GM19463 (cell line): ENCODE data around the gene TGIF1.
"Not testable (repeated sequence)": the region's sequence is repeated elsewhere in the genome, so short reads cannot be mapped to it uniquely, and the experiment has no call there.

Experiments
- ATAC-seq: cut with Tn5 transposase; IDR thresholded peaks from one replicate; pipeline ENCODE4 v1.9.1; 2021; ENCODE audit warnings: mild to moderate bottlenecking, moderate library complexity; ENCODE audit not compliant: unreplicated experiment

The TGIF1 gene

DNA sequence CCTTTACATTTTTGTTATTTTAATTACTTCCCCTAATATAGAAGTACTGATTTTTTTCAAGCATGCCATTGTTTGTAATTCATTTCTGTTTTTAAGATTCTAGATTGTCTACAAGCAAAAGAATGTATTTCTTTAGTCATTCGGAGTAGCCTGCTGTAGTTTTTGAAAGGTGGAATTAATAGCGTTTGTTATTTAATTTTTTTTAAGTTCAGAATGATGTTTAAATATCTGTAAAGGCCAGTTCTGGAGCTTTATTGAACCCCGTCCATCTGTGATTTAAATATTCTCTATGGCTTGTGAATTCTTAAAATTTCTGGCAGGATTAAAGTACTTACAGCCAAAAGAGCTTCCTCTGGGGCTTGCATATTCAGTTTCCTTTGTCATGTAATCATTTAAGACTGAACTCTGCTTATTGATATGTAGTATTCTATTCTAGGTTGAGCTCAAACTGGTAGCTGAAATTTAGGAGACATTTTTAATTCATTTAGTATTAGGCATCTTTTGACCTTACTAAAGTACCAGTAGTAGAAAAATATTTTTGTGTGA lies 5.2 kb downstream of the TGIF1 start:
- no peak for ATAC-seq

DNA sequence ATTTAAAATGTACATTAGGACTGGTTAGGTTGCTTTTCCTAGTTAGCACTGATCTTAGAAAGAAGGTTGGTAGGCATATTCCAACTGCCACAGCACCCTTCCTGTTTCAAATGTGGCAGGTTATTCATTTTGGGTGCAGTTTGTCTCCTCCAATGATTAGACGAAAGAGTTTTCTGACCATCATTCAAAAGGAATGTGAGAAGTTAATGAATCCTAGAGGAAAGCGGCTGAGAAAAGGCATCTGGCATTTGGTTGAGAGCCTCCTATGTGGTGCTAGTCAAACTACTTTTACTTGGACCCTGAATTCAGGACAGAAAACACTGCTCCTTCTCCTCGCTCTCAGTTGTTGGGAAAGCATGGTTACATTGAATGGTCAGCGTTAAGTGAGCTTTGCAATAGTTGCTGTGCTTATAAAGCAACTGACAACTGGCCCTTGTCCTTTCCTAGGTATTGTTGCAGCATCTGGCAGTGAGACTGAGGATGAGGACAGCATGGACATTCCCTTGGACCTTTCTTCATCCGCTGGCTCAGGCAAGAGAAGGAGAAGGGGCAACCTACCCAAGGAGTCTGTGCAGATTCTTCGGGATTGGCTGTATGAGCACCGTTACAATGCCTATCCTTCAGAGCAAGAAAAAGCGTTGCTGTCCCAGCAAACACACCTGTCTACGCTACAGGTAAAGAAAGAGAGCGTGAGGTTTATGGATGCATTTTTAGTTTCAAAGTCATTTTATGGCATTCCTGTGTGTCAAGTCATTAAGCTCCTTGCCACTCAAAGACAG lies 6.1 kb downstream of the TGIF1 start:
- no peak for ATAC-seq

DNA sequence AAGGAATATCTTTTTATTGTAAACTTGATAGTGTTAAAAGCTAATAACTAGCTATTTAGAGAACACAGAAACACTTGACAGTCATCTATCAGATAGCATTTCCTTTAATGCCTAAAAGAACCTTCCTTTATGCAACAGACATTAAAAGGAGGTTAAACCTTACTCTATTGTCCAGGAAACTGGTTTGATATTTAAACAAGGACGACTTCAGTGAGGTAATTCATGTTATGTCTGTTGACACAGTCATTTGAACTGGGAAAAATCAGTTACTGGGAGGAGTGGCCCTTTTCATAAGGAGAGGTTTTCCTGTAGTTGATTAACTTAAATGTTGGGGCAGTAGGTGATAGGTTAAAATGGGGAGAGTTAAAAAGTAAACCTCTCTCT lies 6.7 kb downstream of the TGIF1 start:
- ATAC-seq, result no peak

DNA sequence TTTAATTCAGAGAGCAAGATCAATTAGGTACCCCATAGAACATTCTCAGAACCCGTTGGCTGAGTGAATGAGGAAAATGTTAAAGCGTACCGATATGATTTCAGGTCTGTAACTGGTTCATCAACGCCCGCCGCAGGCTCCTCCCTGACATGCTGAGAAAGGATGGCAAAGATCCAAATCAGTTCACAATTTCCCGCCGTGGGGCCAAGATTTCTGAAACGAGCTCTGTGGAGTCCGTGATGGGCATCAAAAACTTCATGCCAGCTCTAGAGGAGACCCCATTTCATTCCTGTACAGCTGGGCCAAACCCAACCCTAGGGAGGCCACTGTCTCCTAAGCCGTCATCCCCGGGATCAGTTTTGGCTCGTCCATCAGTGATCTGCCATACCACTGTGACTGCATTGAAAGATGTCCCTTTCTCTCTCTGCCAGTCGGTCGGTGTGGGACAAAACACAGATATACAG lies 7.3 kb downstream of the TGIF1 start:
- no peak for ATAC-seq

DNA sequence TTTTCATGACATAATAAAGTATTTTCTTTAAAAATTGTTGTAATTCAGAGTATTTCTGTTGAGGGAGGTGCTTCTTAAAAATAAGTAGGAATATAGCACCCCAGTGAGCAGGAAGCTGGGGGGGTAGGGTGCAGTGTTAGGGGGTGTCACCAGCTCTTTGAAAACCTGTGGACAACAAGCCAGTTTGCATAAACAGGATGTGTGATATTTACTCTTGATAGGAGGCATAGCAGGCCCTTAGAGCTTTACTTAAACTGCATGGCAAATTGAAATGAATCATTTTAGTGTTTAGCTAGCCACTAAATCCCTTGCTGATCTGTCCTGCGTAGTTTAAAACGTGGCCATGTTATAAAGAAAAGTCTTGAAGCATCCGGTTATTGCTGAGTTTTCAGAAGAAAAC lies 8.4 kb downstream of the TGIF1 start:
- ATAC-seq, result no peak

DNA sequence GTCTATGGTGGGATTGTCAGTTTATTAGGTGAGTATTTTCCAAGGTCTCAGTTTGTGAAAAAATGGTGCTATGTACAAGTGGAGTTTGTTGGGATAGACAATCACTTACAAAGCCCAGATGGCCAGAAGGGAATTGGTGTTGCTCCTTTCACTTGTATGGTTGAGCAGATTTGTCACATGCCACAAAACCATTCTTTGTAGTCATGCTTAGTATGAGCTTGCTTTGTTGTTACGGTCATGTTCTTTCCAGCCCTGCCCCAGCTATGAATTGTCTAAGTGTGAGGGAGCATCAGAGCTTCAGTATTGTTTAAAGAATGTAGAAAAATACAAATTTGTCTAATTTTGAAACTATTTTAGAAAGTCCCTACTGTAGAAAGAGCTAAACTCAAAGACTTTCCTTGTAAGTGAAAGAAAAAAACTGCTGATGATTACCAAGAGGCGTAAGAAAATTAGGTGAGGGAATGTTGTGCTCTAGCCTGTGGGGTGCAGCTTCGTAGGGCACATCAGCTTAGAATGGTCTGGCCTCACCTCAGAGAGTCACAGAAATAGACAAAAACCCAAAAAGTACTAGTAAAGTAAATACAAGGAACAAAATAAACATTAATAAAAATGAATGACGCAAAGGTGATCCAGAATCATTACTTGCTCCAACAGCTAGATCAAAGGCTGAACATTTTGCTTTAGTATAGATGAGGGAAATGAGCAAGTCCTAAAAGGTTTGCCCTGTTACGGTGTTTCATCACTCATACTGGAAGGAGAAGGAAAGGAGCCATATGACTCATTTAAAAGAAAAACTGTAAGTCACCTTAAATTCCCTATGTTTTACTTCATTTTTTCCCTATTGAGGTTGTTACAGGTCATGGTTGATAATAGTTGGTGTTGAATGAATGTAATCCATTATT lies 9.2 kb downstream of the TGIF1 start:
- ATAC-seq, result peak; percentile 67

DNA sequence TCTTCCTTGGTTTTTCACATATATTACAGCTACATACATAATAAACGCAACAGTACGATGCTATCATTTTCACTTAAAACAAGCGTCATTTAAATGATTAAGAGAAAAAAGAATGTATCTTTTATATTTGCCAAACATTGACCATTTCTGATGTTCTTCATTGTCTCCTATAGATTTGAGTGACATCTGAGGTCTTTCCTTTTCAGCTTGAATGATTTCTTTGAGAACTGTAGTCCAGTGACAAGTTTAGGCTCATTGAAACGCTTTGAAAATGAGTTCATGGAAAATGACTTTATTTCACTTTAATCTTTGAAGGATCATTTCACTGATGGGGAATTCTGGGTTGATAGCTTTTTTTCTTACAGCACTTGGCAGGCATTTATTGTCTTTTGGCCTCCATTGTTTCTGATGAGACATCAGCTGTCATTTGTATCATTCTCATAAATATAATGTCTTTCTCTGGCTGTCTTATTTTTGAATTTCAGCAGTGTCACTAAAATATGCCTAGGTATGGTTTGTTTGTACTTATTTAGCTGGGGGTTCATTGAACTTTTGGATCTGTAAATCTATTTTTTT lies 10.9 kb downstream of the TGIF1 start:
- ATAC-seq, result no peak

DNA sequence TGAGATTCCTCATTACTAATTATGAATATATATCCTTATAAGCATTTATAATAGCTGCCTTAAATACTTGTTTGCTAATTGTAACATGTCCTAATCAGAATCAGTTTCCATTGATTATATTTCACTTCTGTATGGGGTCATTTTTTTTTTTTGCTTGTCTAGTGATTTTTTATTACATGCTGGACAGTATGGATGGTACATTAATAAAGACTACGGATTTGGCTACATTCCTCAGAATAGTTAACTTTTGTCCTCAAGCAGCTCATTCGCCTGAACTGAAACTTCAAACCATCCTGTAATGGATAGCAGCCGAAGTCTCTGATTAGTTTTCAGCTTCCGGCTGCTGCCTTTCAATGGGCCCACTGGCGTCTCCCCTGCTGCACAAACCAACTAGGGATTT lies 11.7 kb downstream of the TGIF1 start:
- no peak for ATAC-seq

DNA sequence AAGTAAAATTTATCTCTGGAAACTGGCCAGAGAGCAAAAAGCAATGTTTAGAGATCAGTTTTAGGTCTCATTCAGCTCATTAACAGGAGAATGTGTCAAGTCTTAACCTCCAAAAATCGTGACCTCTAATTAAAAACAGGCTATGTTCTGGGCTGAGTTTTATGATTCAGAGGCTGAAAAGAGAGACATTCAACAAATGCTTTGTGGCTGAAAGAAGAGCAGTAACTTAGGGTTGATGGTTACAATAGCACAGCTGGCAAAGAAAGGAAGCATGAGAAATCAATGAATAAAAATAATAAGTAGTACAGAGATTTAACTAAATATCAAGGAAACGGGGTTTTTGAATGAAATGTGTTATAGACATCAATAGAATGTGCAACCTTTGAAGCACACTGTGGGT lies 13.1 kb downstream of the TGIF1 start:
- ATAC-seq, result no peak

DNA sequence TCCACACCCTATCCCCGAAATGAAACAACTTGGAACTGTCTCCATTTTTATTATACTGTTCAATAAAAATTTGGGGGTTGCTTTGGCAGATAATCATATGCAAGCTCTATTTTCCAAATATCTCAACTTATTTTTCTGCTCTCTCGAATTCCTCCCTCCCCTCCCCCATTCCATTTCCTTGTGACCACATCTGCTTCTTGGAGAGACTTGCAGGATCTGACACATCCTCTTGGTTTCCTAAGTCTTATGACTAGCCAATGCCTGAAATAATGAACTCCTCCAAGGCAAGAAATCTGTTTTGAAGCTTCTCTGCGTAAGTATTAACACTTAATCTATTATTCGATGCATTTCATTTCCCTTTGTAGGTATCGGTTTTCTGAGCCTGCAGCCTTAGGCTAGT lies 16.1 kb downstream of the TGIF1 start:
- ATAC-seq, result no peak

DNA sequence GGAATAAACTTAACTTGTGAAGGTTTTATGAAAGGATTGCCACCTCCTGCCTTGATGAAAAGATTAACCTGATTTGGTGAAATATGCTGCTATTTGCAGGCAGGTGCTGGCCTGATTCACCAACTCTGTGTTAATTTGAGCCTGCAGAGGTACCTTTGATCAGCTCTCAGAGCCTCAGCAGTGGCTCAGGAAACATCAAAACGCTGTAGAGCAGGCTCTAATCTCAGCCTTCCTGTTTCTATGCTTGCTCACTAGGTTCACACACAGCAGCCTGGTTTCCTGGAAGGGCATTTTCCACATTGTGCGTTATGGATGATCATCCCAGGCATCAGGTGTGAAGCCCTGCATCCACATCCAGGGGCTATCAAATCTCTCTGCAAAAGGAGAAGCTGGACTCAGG lies 16.9 kb downstream of the TGIF1 start:
- ATAC-seq, result no peak

DNA sequence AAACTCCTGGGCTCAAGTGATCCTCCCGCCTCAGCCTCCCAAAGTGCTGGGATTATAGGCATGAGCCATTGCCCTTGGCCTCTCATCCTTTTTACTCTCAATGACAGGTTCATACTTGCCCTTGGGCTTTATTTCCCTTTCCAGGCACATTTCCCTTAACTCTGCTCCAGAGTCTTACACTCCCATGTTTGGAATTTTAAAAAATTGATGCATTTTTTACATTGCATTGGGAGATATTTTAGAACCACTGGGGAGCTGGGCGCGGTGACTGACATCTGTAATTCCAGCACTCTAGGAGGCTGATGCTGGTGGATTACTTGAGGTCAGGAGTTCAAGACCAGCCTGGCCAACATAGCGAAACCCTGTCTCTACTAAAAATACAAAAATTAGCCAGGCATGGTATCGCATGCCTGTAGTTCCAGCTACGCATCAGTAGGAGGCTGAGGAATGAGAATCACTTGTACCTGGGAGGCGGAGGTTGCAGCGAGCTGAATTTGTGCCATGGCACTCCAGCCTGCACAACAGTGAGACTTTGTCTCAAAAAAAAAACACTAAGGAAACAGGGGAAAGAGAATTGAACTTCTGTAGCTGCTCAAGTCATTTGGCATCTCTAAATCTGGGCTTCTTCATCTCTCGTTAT lies 18.2 kb downstream of the TGIF1 start:
- no peak for ATAC-seq

DNA sequence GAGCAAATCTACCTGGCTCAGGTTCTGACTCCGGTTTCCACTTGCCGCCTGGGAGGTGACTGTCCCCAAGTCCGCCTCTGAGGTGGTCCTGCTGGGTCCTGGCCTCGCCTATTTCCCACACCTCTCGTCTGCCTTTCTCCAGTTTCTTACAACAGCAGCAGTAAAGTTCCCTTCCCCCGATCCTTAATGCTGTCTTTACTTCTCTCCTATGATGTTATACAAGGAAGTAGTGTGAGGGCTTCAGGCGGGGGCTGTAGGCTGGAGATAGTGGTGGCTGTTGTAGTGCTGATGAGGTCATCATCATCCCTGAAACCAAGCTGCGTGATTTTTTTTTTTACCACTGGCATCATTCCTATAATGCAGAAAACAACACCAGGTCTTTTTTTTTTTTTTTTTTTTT lies 18.9 kb downstream of the TGIF1 start:
- ATAC-seq, result no peak

DNA sequence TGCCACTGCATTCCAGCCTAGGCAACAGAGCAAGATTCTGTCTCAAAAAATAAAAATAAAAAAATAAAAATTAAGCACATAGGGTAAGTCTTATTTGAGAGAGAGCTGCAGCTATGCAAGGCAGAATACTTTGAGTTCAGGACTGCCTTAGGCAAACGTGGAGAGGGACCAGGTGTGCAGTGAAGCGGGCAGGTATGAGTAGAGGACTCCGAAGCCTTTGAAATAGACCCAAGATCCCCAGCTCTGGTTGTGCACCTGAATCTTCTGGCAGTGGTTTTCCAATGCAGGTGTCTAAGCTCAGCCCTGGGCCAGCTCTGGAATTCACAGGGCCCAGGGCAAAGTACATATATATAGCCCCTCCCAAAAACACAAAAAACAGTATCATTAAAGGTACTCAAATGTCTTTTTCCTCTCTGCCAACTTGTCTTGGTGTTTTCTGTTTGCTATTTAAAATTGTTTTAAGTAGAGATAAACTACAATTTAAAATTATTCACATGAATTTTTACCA lies 21.2 kb downstream of the TGIF1 start:
- no peak for ATAC-seq

DNA sequence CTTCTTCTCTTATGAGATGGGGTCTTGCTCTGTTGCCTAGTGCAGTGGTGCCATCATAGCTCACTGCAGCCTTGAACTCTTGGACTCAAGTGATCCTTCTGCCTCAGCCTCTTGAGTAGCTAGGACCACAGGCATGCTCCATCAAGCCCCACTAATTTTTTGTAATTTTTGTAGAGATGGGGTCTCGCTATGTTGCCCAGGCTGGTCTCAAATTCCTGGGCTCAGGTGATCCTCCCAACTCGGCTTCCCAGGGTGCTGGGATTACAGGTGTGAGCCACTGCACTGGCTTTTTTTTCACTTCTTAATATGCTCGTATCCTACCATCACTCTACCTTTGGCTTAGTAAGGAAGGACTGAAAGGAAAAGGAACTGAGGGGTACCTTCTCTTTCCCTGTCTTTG lies 22.1 kb downstream of the TGIF1 start:
- not testable (repeated sequence) for ATAC-seq

DNA sequence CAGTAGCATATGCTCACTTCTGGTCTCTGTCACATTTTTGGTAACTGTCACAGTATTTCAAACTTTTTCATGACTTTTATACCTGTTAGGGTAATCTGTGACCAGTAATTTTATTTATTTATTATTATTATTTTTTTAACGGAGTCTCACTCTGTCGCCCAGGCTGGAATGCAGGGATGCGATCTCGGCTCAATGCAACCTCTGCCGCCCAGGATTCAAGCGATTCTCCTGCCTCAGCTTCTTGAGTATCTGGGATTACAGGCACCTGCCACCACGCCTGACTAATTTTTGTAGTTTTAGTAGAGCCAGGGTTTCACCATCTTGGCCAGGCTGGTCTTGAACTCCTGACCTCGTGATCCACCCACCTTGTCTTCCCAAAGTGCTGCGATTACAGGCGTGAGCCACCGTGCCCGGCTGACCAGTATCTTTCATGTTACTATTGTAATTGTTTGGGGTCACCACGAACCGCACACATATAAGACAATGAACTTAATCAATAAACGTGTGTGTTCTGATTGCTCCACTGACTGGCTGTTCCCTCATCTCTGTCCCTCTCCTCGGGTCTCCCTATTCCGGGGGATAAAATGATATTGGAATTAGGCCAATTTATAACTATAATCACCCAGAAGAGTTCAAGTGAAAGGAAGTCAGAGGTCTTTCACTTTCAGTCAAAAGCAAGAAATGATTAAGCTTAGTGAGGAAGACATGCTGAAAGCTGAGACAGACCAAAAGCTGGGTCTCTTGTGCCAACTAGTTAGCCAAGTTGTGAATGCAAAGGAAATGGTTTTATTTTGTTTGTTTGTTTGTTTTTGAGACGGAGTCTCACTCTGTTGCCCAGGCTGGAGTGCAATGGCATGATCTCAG lies 22.9 kb downstream of the TGIF1 start:
- ATAC-seq, result peak; percentile 90

DNA sequence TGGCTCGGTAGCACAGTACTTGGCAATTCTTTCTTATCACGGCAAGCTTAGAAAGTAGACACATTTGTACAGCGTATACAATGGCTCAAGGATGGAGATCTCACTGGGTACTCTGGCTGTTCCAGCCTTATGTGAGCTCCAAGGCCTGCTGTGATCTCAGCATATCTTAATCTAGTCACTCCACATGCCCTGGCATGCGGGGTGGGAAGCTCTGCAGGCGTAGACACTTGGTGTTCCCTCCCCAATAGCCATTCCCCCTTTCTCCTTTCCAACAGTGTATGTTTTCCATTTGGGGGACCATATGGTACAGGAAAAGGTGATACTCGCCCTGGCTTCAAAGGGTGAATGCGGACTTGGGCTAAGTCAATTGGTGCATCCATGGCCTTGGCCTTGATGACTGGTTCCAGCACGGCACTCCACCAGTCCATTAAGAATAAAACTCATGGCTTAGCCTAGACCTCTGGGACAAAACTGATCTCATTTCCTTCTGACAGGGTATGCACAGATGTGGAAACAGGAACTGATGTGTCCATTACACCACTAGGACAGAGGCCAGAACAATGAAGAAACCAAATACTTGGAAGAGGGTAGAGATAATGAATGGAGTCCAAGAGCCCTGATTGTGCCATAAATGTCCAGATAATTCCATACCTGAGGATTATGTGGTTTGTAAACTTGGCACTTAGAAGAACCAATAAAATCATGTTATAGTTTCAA lies 28.4 kb downstream of the TGIF1 start:
- ATAC-seq, result no peak

DNA sequence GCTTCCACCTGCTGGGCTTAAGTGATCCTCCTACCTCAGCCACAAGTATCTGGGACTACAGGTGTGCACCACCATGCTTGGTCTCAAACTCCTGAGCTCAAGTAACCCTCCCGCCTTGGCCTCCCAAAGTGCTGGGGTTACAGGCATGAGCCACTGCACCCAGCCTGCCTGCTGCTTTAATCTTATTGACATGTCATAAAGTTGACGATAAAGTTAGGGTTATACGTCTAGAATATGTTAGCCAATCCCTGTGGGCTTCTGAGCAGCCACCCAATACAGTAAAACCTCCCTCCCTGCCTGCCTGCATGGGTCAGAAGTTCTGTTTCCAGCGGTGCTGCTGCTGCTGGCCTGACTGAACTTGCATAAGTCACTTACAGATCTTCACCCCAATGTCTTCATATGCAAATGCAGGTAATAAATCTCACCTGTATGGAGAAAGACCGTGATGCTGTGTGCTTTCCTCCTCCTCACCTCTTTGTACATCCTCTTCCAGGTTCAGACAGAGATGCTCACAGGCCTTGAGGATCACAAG lies 30.1 kb downstream of the TGIF1 start:
- ATAC-seq, result no peak
